AG04450 (cell line): Measurements from ENCODE around the gene ZDHHC21. TPM values are rescaled to one million over a fixed set of nuclear protein-coding genes. Genes with fewer than 3 reads are reported as not detected.

Experiments used
- CTCF ChIA-PET: fragments of 300-600, 350-600 bp; formaldehyde crosslinking; extraction: SDS; loops from one replicate; lab custom pipeline; 2022; ENCODE audit warnings: antibody characterized with exemption, inconsistent platforms; lab: Charles Lee
- POLR2A ChIA-PET: fragments of 350-600 bp; formaldehyde crosslinking; extraction: SDS; loops from one replicate; lab custom pipeline; 2021; ENCODE audit warnings: antibody characterized with exemption, inconsistent platforms; lab: Yijun Ruan, JAX
- DNase-seq: peaks from one replicate; pipeline ENCODE4 v3.0.0-alpha.2; 2011; ENCODE audit warnings: low read depth, low spot score
- H3K27ac ChIP-seq: one replicate; pipeline ENCODE4 v1.5.1; 2012; ENCODE audit warnings: low read depth, low read length, control low read depth
- H3K27me3 ChIP-seq: one replicate; pipeline ENCODE4 v1.6.0; 2012; ENCODE audit warnings: low read length; ENCODE audit not compliant: control insufficient read depth, insufficient read depth
- H3K4me3 ChIP-seq: 2 replicates; pipeline ENCODE4 v1.5.1; 2011; ENCODE audit warnings: mild to moderate bottlenecking, low read depth, low read length, control low read depth
- H3K9me3 ChIP-seq: 2 replicates; pipeline ENCODE4 v1.5.1; 2012; ENCODE audit warnings: low read length; ENCODE audit not compliant: control insufficient read depth, insufficient read depth
- polyA plus RNA-seq: library from polyadenylated mRNA; depleted of rRNA; stranded (reverse); fragments of >200 nt; gene quantifications from 2 replicates; pipeline ENCODE4 v1.2.3, GENCODE V29; 2011
- TF ChIP-seq, protein P1 (sequence below): IDR thresholded peaks from 2 replicates; pipeline ENCODE4 v1.5.1; 2011; ENCODE audit warnings: low read depth, low read length, control low read depth, inconsistent platforms

Gene ZDHHC21
- polyA plus RNA-seq, 1 experiment, result 6.6 TPM

DNA sequence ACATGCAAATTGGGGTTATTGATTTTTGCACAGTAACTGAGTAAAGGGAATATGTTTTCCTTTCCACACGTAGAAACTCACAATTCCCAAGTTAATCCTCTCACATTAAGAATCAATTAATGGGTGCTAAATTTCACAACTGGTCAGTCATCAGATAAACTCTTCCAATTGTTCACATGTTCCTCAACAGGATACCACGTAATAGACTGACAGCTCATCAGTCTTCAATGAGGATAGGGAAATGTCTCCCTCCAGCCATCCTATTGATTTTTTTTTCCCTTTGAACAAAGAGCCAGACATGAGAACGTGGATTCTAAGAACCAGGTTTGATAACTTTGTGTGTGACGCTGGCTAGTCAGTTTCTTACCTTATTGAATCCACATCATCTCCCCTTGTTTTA, 30.1 kb upstream of the ZDHHC21 start:
- Histone ChIP-seq H3K9me3 (no peaks in the 10 kb centered on the region), H3K27me3 (peaks cover 5% of the 10 kb centered on the region), H3K4me3 (no peak overlapping the region), H3K27ac (no peak overlapping the region)
- TF ChIP-seq, protein P1, sequence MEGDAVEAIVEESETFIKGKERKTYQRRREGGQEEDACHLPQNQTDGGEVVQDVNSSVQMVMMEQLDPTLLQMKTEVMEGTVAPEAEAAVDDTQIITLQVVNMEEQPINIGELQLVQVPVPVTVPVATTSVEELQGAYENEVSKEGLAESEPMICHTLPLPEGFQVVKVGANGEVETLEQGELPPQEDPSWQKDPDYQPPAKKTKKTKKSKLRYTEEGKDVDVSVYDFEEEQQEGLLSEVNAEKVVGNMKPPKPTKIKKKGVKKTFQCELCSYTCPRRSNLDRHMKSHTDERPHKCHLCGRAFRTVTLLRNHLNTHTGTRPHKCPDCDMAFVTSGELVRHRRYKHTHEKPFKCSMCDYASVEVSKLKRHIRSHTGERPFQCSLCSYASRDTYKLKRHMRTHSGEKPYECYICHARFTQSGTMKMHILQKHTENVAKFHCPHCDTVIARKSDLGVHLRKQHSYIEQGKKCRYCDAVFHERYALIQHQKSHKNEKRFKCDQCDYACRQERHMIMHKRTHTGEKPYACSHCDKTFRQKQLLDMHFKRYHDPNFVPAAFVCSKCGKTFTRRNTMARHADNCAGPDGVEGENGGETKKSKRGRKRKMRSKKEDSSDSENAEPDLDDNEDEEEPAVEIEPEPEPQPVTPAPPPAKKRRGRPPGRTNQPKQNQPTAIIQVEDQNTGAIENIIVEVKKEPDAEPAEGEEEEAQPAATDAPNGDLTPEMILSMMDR, result no peak
- ChIA-PET POLR2A (no interaction called here), CTCF (no interaction called here)
- no peak for DNase-seq

DNA sequence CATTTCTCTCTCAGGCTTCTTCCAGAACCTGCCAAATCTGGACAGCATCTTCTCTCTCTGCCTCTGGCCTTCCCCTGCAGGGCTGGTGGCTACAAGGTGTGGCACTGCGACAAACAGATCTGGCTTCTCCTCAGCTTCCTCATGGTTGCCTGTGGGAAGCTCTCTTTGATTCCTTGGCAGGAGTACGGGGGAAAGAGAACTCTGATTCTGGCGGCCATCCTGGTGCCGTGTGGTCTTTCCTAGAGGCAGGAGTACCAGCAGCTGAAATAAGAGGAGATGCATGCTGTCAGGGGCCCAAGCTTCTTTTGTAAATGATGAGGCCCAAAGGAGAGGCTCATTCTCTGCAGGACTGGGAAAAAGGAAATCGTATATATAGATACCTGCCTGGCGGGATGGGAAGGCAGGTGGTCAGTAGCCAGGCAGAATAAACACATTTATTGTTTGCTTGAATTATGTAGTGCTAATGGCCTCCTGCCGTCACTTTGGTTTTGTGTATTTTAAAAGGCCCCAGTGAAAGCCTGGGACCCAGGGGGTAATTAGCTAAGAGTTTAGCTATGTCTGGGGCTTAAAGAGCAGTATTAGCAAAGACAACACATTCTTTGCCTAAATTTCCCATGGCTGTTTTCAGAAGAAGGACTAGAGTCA, 29.3 kb upstream of the ZDHHC21 start, which contains the start of gene CER1:
Gene CER1, minus strand, starts transcription at position 343 of the 645 bp plus-strand sequence. Its CDS starts 61 bp downstream, at position 282.
- Histone ChIP-seq H3K9me3 (no peaks in the 10 kb centered on the region), H3K27me3 (peaks cover 5% of the 10 kb centered on the region), H3K4me3 (no peak within 1 kb of the TSS), H3K27ac (no peak within 1 kb of the TSS)
- ChIA-PET POLR2A (no interaction called here), CTCF (interaction anchor here (0.7 kb wide), 1 partner anchor 1808 kb away, joined by 3 read pairs; no protein-coding TSS in a partner anchor)
- no peak for DNase-seq
- TF ChIP-seq, protein P1, result no peak

DNA sequence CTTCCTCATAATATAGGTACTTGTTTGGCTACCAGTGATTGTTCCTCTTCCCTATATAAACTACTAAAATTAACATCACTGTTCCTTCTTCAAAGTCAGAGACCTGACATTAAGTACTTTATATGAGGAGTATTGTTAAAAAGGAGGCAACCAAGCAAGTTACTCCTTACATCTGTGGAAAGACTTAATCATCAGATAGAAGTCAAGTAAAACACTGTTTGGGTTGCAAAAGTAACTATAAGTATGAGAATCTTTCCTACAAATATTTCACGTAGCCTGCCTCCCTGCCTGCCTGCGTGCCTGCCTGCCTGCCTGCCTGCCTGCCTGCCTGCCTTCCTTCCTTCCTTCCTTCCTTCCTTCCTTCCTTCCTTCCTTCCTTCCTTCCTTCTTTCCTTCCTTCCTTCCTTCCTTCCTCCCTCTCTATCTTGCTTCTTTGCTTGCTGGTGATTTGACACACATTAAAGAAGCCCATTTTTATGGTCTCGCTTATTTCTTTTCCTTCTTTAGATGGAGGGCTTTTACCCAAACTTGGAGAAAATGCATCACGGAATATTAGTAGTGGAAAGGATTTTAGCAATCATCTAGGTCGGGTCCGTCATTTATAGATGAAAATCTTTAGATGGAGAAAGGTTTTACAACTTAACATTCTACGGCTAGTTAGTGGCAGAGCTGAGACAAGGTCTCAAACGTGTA, 26.1 kb upstream of the ZDHHC21 start:
- TF ChIP-seq, protein P1, result no peak
- no peak for DNase-seq
- CTCF ChIA-PET, result no interaction called here

DNA sequence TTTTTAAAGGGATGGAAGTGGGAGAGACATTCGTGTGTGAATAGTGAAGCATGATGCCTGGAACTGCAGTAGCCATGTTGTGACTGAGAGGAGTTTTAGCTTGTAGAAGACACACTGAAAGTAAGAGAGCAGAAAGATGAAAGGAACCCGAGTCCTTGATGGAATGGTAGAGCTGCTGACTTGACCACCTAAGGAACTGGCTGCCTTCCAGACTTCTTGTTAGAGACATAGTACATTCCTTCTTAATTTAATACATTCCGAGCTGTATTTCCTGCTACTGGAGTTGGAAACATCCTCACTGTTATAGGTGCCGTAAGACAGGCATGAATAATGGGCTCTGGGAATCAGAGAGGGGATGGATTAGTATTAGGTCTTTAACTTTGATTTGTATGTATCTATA, 21.9 kb upstream of the ZDHHC21 start:
- POLR2A ChIA-PET, result no interaction called here
- CTCF ChIA-PET, result no interaction called here
- Histone ChIP-seq H3K27me3 (peaks cover 4% of the 10 kb centered on the region), H3K27ac (no peak overlapping the region), H3K4me3 (no peak overlapping the region), H3K9me3 (no peaks in the 10 kb centered on the region)
- DNase-seq, result no peak
- TF ChIP-seq, protein P1, result no peak

More for the DNA sequence above, 26.1 kb upstream of the ZDHHC21 start:
- Histone ChIP-seq H3K4me3 (no peak overlapping the region), H3K27ac (no peak overlapping the region), H3K9me3 (no peaks in the 10 kb centered on the region), H3K27me3 (peaks cover 5% of the 10 kb centered on the region)
- POLR2A ChIA-PET, result no interaction called here

DNA sequence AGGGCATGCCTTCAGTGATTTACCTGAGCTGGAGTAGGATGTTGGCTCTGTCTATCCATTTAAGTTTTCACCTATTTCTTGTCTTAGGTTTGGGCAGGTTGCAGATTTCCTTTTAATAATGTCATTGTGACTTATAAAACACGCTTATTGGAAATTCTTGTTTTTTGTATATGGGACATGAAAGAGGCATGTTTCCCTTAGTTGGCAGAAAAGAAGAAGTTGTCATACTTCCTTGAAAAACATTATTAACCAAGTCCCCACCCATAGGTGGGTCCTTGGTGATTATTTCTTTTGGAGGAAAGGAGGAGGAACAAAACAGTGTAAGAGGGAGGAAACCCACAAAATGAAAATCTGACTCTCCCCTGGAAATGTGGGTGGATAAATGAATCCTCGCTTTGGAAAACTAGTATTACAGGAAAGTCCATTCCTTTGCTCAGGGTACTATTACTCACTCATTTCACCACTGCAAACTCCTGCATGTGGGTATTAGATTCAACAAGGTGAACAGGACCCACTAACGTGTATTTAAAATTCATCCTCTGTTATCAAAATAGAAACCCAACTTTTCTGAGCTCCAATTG, 20.0 kb upstream of the ZDHHC21 start:
- Histone ChIP-seq H3K9me3 (no peaks in the 10 kb centered on the region), H3K27ac (no peak overlapping the region), H3K4me3 (no peak overlapping the region), H3K27me3 (no peaks in the 10 kb centered on the region)
- POLR2A ChIA-PET, result no interaction called here
- no peak for DNase-seq
- TF ChIP-seq, protein P1, result no peak
- CTCF ChIA-PET, result no interaction called here
